ENCODE results near the gene NUDCD3. TPM values are rescaled to one million over a fixed set of nuclear protein-coding genes. Genes with fewer than 3 reads are reported as not detected.

Gene NUDCD3
- total RNA-seq, 2 donors from 2014 or later = 105 to 120 TPM

Other genes with a start within 250 kb of the NUDCD3 start
- gene CAMK2B, start 165.1 kb downstream of the NUDCD3 start, total RNA-seq = 1 to 10 TPM in 1 of 2 donors, under 1 TPM in 1; 0.86 to 1.4 TPM
- gene NPC1L1, start 50.7 kb upstream of the NUDCD3 start, total RNA-seq = under 1 TPM; 0.12 to 0.25 TPM
- gene DDX56, start 83.2 kb upstream of the NUDCD3 start, total RNA-seq = 10 to 100 TPM; 59.9 to 72.3 TPM
- gene TMED4, start 91.6 kb upstream of the NUDCD3 start, total RNA-seq = 10 to 100 TPM; 73.6 to 79.8 TPM
- gene OGDH, start 116.0 kb upstream of the NUDCD3 start, total RNA-seq = 10 to 100 TPM; 79.6 to 82.7 TPM

Data from activated T-cell treated with anti-CD3 and anti-CD28 coated beads, Interleukin-2, amount 50 U/mL, for 72 hours (primary cell).